PC-9 (cell line): ENCODE measurements around the gene F12.

ENCODE experiments used
- CTCF ChIP-seq: fragments of 200-600 bp; sonication (generic); conservative IDR thresholded peaks from 2 replicates; pipeline ENCODE4 v1.6.1; 2017; ENCODE audit warnings: mixed run types, antibody characterized with exemption, mild to moderate bottlenecking, moderate library complexity
- EZH2 ChIP-seq: fragments of 200-600 bp; sonication (generic); IDR thresholded peaks from 2 replicates; pipeline ENCODE4 v1.8.0; 2017; ENCODE audit warnings: antibody characterized with exemption, low read depth

- TF ChIP-seq CTCF = no peak
- no peak for TF ChIP-seq EZH2
Measured at GRCh38 chr5:177430140-177430951, 21.0 kb upstream of the F12 start.
